Thyroid gland (tissue), 4 donors: Measurements from ENCODE around the gene WDR74.

ENCODE experiments used
- CTCF ChIP-seq, 6 experiments: fragments of 200-600 bp in 3 of 6; fragments of 450-650 bp in 3 of 6; sonication (generic) in 3 of 6; IDR thresholded peaks; one replicate each; pipeline ENCODE4 v1.5.1; 2016 to 2019; ENCODE audit warnings: antibody characterized with exemption in 6 of 6, mild to moderate bottlenecking in 2 of 6, inconsistent platforms in 1 of 6, moderate library complexity in 1 of 6
- POLR2A ChIP-seq, 2 donors: fragments of 450-650 bp; IDR thresholded peaks; one replicate each; pipeline ENCODE4 v1.6.1; 2017; ENCODE audit warnings: antibody characterized with exemption in 2 of 2, mild to moderate bottlenecking in 2 of 2, moderate library complexity in 1 of 2

- TF ChIP-seq CTCF (IDR thresholded peaks at IDR 0.05): no peak
- TF ChIP-seq POLR2A (IDR thresholded peaks at IDR 0.05): no peak
Measured at GRCh38 chr11:62823677-62824076, 15.7 kb downstream of the WDR74 start.
